Measurements from ENCODE around the gene PARP12.

Gene PARP12

GRCh38 chr7:140049339-140050024, 13.3 kb downstream of the PARP12 start:
- no peak for TF ChIP-seq TAF1 (IDR thresholded peaks at IDR 0.05; ENCODE audit: low read depth)
- no peak for TF ChIP-seq NFIC (IDR thresholded peaks at IDR 0.05)
- TF ChIP-seq REST (IDR thresholded peaks at IDR 0.05; ENCODE audit: low read depth): no peak
- no peak for TF ChIP-seq CREB1 (IDR thresholded peaks at IDR 0.05; ENCODE audit: low read depth)
- no peak for TF ChIP-seq USF1 (IDR thresholded peaks at IDR 0.05)
- no peak for TF ChIP-seq EP300 (IDR thresholded peaks at IDR 0.05; ENCODE audit: borderline replicate concordance)
- TF ChIP-seq CEBPB (IDR thresholded peaks at IDR 0.05): no peak
- TF ChIP-seq TCF12 (IDR thresholded peaks at IDR 0.05; ENCODE audit: low read depth): no peak
- TF ChIP-seq TEAD4 (IDR thresholded peaks at IDR 0.05): no peak
- TF ChIP-seq RAD21 (IDR thresholded peaks at IDR 0.05; ENCODE audit: low read depth): no peak
- TF ChIP-seq MAX (IDR thresholded peaks at IDR 0.05): no peak
- no peak for TF ChIP-seq EGR1 (IDR thresholded peaks at IDR 0.05)
- no peak for TF ChIP-seq FOXM1 (IDR thresholded peaks at IDR 0.05; ENCODE audit: borderline replicate concordance, low read depth)
- TF ChIP-seq ZBTB7A (IDR thresholded peaks at IDR 0.05; ENCODE audit: low read depth): no peak
- no peak for TF ChIP-seq YY1 (IDR thresholded peaks at IDR 0.05; ENCODE audit: low read depth)

- TF ChIP-seq FOXM1 (IDR thresholded peaks at IDR 0.05; ENCODE audit: borderline replicate concordance, low read depth): no peak
- no peak for TF ChIP-seq ZBTB7A (IDR thresholded peaks at IDR 0.05; ENCODE audit: low read depth)
- TF ChIP-seq EGR1 (IDR thresholded peaks at IDR 0.05): no peak
- TF ChIP-seq TEAD4 (IDR thresholded peaks at IDR 0.05): no peak
- no peak for TF ChIP-seq YY1 (IDR thresholded peaks at IDR 0.05; ENCODE audit: low read depth)
- TF ChIP-seq NFIC (IDR thresholded peaks at IDR 0.05): no peak
- no peak for TF ChIP-seq TCF12 (IDR thresholded peaks at IDR 0.05; ENCODE audit: low read depth)
- TF ChIP-seq REST (IDR thresholded peaks at IDR 0.05; ENCODE audit: low read depth): no peak
- no peak for TF ChIP-seq MAX (IDR thresholded peaks at IDR 0.05)
- no peak for TF ChIP-seq CEBPB (IDR thresholded peaks at IDR 0.05)
- no peak for TF ChIP-seq USF1 (IDR thresholded peaks at IDR 0.05)
- no peak for TF ChIP-seq CREB1 (IDR thresholded peaks at IDR 0.05; ENCODE audit: low read depth)
- TF ChIP-seq RAD21 (IDR thresholded peaks at IDR 0.05; ENCODE audit: low read depth): no peak
- TF ChIP-seq EP300 (IDR thresholded peaks at IDR 0.05; ENCODE audit: borderline replicate concordance): no peak
- TF ChIP-seq TAF1 (IDR thresholded peaks at IDR 0.05; ENCODE audit: low read depth): no peak
Measured at GRCh38 chr7:140048989-140049338, 13.8 kb downstream of the PARP12 start.

GRCh38 chr7:140048138-140048537, 14.6 kb downstream of the PARP12 start:
- TF ChIP-seq TAF1 (IDR thresholded peaks at IDR 0.05; ENCODE audit: low read depth): no peak
- no peak for TF ChIP-seq EGR1 (IDR thresholded peaks at IDR 0.05)
- no peak for TF ChIP-seq USF1 (IDR thresholded peaks at IDR 0.05)
- TF ChIP-seq MAX (IDR thresholded peaks at IDR 0.05): no peak
- no peak for TF ChIP-seq TEAD4 (IDR thresholded peaks at IDR 0.05)
- TF ChIP-seq YY1 (IDR thresholded peaks at IDR 0.05; ENCODE audit: low read depth): no peak
- no peak for TF ChIP-seq RAD21 (IDR thresholded peaks at IDR 0.05; ENCODE audit: low read depth)
- no peak for TF ChIP-seq REST (IDR thresholded peaks at IDR 0.05; ENCODE audit: low read depth)
- no peak for TF ChIP-seq CEBPB (IDR thresholded peaks at IDR 0.05)
- TF ChIP-seq ZBTB7A (IDR thresholded peaks at IDR 0.05; ENCODE audit: low read depth): no peak
- no peak for TF ChIP-seq TCF12 (IDR thresholded peaks at IDR 0.05; ENCODE audit: low read depth)
- no peak for TF ChIP-seq EP300 (IDR thresholded peaks at IDR 0.05; ENCODE audit: borderline replicate concordance)
- TF ChIP-seq CREB1 (IDR thresholded peaks at IDR 0.05; ENCODE audit: low read depth): no peak
- no peak for TF ChIP-seq NFIC (IDR thresholded peaks at IDR 0.05)
- no peak for TF ChIP-seq FOXM1 (IDR thresholded peaks at IDR 0.05; ENCODE audit: borderline replicate concordance, low read depth)
